ENCODE measurements around the gene FHAD1.

Gene FHAD1

GRCh38 chr1:15410884-15411245 is 163.8 kb downstream of the FHAD1 start:
- no peak for TF ChIP-seq CTCF (IDR thresholded peaks at IDR 0.05; ENCODE audit: borderline replicate concordance, insufficient read depth, low read depth, low read length)
- H3K4me3 ChIP-seq (ENCODE audit: low read depth, low read length), result peak overlapping the region; percentile 83

- no peak for TF ChIP-seq CTCF (IDR thresholded peaks at IDR 0.05; ENCODE audit: borderline replicate concordance, insufficient read depth, low read depth, low read length)
- peak overlapping the region; percentile 83 for H3K4me3 ChIP-seq (ENCODE audit: low read depth, low read length)
Measured at GRCh38 chr1:15411593-15412137, 164.6 kb downstream of the FHAD1 start.

GRCh38 chr1:15412175-15412800 is 165.3 kb downstream of the FHAD1 start:
- H3K4me3 ChIP-seq (ENCODE audit: low read depth, low read length), result peak overlapping the region; percentile 83

GRCh38 chr1:15412843-15413242 is 165.8 kb downstream of the FHAD1 start:
- no peak overlapping the region for H3K4me3 ChIP-seq (ENCODE audit: low read depth, low read length)

More at GRCh38 chr1:15412175-15412800, 165.3 kb downstream of the FHAD1 start:
- no peak for TF ChIP-seq CTCF (IDR thresholded peaks at IDR 0.05; ENCODE audit: borderline replicate concordance, insufficient read depth, low read depth, low read length)

GRCh38 chr1:15413563-15414444 is 166.8 kb downstream of the FHAD1 start:
- TF ChIP-seq CTCF (IDR thresholded peaks at IDR 0.05; ENCODE audit: borderline replicate concordance, insufficient read depth, low read depth, low read length), result no peak
- no peak overlapping the region for H3K4me3 ChIP-seq (ENCODE audit: low read depth, low read length)

More at GRCh38 chr1:15412843-15413242, 165.8 kb downstream of the FHAD1 start:
- TF ChIP-seq CTCF (IDR thresholded peaks at IDR 0.05; ENCODE audit: borderline replicate concordance, insufficient read depth, low read depth, low read length), result no peak

- no peak overlapping the region for H3K4me3 ChIP-seq (ENCODE audit: low read depth, low read length)
- no peak for TF ChIP-seq CTCF (IDR thresholded peaks at IDR 0.05; ENCODE audit: borderline replicate concordance, insufficient read depth, low read depth, low read length)
Measured at GRCh38 chr1:15414445-15414983, 167.5 kb downstream of the FHAD1 start.

Data from GM12875 (cell line).